ENCODE results near the gene SH3RF3.

Gene SH3RF3

GRCh38 chr2:109290887-109291643, 162.1 kb downstream of the SH3RF3 start:
- DNase-seq: peak; percentile 88 to 97

DNA sequence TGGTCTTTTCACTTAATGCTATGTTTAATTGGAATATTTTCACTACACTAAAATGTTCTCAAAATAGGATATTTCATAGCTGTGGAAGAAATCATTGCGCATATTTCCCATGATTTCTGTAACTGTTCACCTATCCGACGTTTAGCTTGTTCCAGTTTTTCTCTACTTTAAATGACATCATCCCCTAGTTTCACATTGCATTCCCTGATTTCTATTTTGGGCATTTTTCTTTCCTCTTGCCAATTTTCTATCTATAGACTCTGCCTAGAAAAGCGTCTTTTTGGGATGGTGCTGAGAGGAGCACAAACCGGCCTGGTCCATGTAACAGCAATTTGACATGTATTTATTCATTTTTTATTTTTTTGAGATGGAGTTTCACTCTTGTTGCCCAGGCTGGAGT, 163.4 kb downstream of the SH3RF3 start:
- DNase-seq: no peak

DNA sequence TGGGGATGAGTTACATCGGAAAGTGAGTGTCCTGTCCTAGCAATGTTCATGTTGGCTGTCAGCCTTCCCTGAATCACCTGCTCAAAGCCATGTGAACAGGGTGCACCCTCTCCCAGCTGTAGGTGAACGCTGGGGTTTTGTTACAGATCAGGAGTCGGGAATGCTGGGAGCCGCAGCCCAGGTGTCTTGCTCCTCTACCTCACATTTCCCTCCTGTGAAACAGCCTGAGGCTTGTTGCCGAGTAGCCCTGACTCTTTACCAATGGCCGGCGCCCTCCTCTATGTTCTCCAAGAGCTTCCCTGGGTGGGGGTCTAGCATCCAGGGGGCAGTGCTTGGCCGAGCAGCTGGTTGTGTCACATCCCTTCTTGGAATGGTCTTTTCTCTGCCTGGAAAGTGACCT, 164.7 kb downstream of the SH3RF3 start:
- DNase-seq: no peak

- no peak for DNase-seq
These were observed 165.5 kb downstream of the SH3RF3 start for GRCh38 chr2:109294523-109294922.

GRCh38 chr2:109295070-109295780, 166.2 kb downstream of the SH3RF3 start:
- DNase-seq: no peak

DNA sequence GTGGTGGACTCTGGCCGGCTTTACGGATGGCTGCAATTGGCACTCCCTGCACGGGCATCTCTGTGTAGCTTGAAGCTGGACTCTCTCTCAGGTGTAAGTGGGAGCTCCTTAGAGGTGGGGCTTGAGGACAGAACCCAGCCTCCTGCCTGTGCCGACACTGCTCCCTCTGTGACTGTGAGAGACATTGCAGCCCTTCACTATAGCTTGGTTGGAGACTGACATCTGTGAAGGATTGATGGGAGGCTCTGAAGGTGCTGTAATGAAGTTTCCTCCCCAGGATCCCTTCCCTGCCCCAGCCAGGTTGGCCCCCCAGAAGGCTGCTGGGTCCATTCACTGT, 166.7 kb downstream of the SH3RF3 start:
- no peak for DNase-seq

GRCh38 chr2:109297566-109298490, 168.8 kb downstream of the SH3RF3 start:
- no peak for DNase-seq

DNA sequence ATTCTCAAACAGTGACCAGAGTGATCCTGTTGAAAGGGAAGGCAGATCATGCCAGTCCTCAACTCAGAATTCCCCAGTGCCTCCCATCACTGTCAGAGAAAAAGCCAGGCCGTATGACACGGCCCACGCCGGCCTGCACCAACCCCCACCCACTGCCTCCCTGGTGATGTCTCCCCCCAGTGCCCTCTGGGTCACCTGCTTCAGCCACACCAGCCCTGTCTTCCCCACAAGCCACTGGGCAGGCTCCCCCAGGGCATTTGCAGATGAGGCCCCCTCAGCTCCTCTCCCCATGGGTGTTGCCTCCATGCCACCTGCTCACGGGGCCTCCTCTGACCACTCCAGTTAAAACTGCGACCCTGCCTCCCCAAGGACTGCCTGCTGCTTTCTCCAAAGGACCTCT, 169.8 kb downstream of the SH3RF3 start:
- no peak for DNase-seq

DNA sequence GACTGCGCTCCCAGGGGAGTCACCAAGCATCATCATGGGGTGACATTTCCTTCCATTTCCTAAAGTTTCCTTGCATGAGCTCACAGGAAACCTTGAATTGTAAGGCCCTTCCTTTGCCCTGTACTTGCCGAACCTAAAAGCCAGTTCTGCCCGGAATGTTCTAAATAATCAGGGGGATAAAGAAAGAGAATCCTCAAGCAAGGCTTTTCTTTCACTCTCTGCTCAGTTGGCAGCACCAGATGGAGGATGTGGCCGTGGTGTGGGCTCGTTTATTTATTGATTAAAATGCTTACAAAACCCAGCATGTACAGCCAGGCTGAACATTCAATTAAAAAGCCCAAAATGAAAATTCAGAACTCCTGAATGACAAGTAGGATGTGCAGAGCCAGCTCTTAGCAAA, 170.5 kb downstream of the SH3RF3 start:
- peak in 1 of 2 experiments; percentile 12 for DNase-seq

GRCh38 chr2:109300582-109300981, 171.6 kb downstream of the SH3RF3 start:
- DNase-seq: no peak

DNA sequence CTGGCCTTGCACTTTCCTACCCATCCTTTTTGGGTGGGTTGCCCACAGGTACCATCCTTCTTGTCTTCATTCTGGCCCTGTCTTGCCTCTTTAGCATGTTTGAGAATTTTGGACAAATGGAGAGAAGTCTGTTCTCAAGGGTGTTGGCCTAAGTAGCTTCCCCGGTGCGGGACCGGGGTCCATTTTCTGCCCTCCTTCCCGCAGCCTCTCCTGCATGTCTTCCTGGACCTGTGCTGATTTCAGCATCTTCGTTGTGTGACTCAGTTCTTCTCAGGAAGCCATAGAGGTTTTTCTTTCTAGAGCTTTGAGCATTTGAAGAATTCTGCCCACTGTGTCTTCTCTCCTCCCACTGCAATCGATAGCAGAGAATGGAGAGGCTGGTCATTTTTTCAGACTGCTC, 172.7 kb downstream of the SH3RF3 start:
- no peak for DNase-seq

GRCh38 chr2:109302319-109302718, 173.3 kb downstream of the SH3RF3 start:
- DNase-seq: no peak

GRCh38 chr2:109304242-109304641, 175.2 kb downstream of the SH3RF3 start:
- DNase-seq: no peak

DNA sequence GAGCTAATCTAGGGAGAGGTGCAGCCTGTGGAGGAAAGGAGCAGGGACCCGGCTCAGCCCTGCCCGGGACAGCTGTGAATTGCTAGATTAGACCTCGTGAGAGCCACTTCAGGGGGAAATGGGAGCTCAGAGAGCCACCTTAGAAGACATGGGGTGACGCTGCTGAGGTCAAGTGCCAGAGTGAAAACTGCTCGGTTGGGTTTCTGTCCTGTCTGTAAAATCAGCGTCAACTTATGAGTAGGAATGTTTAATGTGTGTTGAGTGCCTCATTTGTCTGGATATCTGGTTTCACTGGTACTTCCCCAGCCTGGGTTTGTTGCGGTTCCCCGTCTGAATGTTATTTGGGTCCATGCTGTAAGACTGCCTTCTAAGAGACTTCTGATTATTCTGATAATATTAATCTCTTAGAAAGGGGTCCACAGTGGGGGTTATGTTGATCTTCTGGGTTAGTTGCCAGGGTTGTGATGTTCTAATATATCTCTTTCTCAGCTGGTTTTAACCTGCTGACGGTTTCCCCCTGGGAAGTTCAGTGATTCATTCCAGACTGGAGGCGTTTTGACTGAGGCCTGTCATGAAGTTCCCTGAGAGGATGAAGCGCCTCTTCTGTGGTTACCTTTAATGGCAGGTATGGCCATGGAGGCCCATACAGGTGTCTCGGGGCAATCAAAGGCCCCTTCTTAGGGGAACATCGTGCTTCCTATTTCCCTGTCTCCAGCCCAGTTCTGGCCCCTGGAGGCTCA, 175.9 kb downstream of the SH3RF3 start:
- DNase-seq: peak; percentile 91

- peak in 1 of 2 experiments; percentile 63 for DNase-seq
These were observed 176.6 kb downstream of the SH3RF3 start for GRCh38 chr2:109305490-109306167.

DNA sequence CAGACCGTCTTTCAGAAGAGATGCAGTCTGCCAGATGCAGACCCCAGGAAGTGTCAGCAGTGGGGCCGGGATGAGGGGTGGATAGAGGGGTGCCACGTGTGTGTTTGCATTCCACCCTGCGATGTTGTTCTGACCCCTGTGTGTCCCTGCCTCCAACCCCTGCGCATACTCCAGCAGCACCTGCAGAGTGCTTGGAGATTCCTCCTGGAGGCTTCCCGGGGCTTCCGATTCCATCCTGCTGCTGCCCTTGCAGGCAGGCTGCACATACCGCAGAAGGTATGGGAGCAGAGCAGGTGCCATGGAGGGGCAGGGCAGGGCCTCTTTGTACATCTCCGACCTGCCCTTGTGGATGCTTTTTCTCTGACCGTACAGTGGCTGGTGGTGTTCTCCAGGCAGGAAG, 177.2 kb downstream of the SH3RF3 start:
- no peak for DNase-seq

GRCh38 chr2:109311771-109312170, 182.8 kb downstream of the SH3RF3 start:
- DNase-seq: no peak

GRCh38 chr2:109312902-109313301, 183.9 kb downstream of the SH3RF3 start:
- no peak for DNase-seq

DNA sequence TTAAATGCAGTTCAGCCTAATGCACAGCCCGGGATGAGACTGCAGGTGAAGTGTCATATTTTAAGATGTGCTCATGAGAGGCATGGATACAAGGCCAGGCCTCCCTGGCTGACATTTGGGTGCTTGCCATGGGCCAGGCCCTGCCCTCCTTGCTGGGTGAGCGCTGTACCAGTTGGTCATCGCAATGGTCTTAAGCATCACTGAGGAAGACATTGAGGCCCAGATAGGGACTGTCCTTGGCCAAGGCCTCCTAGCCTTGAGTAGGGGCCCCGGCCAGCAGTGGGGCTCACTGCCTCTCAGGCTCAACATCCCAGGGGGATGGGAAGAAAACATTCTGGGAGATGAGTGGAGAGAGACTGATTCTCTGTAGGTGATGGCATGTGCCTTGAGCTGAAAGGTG, 184.3 kb downstream of the SH3RF3 start:
- DNase-seq: no peak

DNA sequence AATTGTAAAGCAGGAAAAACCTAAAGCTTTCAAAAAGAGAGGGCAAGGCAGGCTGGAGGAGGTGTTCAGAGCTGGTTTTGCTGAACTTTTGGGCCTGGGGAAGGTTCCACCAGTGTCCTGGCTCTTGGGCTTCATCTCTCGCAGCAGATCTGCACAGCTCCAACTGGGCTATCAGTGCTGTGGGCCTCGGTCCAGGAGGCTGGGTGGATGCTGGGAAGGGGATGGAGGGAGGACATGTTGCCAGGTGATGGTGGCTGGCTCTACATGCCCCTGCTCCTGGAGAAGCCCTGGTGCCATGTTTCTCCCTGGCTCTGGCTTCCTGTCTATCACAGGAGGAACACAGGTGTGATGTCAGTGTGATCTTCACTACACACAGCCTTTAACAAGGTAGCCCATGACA, 187.1 kb downstream of the SH3RF3 start:
- no peak for DNase-seq

GRCh38 chr2:109317471-109318095, 188.6 kb downstream of the SH3RF3 start:
- peak in 1 of 2 experiments; percentile 34 for DNase-seq

Measured in NCI-H524 (cell line).